Thyroid gland (tissue), 4 donors: Measurements from ENCODE around the gene TENT4A. TPM values are rescaled to one million over a fixed set of nuclear protein-coding genes. Genes with fewer than 3 reads are reported as not detected.

ENCODE experiments used
- DNase-seq, 2 donors: peaks; one replicate each; pipeline ENCODE4 v3.0.0-alpha.2; 2019
- H3K27ac ChIP-seq, 3 donors: fragments of 200-600 bp; sonication (generic); 1 replicate in 2 of 3; 2 replicates in 1 of 3; pipeline ENCODE4 v1.5.1; 2016 to 2019; ENCODE audit warnings: mild to moderate bottlenecking in 1 of 3, moderate library complexity in 1 of 3
- H3K27me3 ChIP-seq: fragments of 200-600 bp; sonication (generic); one replicate; pipeline ENCODE4 v1.5.1; 2019
- H3K36me3 ChIP-seq, 2 donors: fragments of 200-600 bp; sonication (generic); one replicate each; pipeline ENCODE4 v1.5.1; 2016 to 2019
- H3K4me1 ChIP-seq, 2 donors: fragments of 200-600 bp; sonication (generic); one replicate each; pipeline ENCODE4 v1.5.1; 2017 to 2019
- H3K4me3 ChIP-seq, 3 donors: fragments of 200-600 bp; sonication (generic); replicated peaks in 1 of 3; 1 replicate in 2 of 3; 2 replicates in 1 of 3; pipeline ENCODE4 v1.5.1; 2016; ENCODE audit warnings: mild to moderate bottlenecking in 1 of 3
- H3K9me3 ChIP-seq: fragments of 200-600 bp; sonication (generic); one replicate; pipeline ENCODE4 v1.5.1; 2017
- POLR2A ChIP-seq, 2 donors: fragments of 450-650 bp; IDR thresholded peaks; one replicate each; pipeline ENCODE4 v1.6.1; 2017; ENCODE audit warnings: antibody characterized with exemption in 2 of 2, mild to moderate bottlenecking in 2 of 2, moderate library complexity in 1 of 2
- WGBS, 2 donors: methylation state at CpG; one replicate each; pipeline ENCODE4 v1.1.5; 2017; 5-methylcytosine and 5-hydroxymethylcytosine counted together
- intact Hi-C: fragments of 100-400 bp; cut with DNase I; formaldehyde crosslinking; loops from one replicate; pipeline ENCODE4 v1.15.1; 2023
- total RNA-seq, 4 donors: library from RNA; depleted of rRNA; stranded (reverse); fragments of >200 nt; gene quantifications; one replicate each; pipeline ENCODE4 v1.2.3, GENCODE V29; 2016
- TF ChIP-seq, protein P1 (sequence below), 6 experiments: fragments of 200-600 bp in 3 of 6; fragments of 450-650 bp in 3 of 6; sonication (generic) in 3 of 6; IDR thresholded peaks; one replicate each; pipeline ENCODE4 v1.5.1; 2016 to 2019; ENCODE audit warnings: antibody characterized with exemption in 6 of 6, mild to moderate bottlenecking in 2 of 6, inconsistent platforms in 1 of 6, moderate library complexity in 1 of 6

Gene TENT4A
- total RNA-seq, 4 donors from 2014 or later, result 19.8 to 41.2 (median 29.4) TPM

DNA sequence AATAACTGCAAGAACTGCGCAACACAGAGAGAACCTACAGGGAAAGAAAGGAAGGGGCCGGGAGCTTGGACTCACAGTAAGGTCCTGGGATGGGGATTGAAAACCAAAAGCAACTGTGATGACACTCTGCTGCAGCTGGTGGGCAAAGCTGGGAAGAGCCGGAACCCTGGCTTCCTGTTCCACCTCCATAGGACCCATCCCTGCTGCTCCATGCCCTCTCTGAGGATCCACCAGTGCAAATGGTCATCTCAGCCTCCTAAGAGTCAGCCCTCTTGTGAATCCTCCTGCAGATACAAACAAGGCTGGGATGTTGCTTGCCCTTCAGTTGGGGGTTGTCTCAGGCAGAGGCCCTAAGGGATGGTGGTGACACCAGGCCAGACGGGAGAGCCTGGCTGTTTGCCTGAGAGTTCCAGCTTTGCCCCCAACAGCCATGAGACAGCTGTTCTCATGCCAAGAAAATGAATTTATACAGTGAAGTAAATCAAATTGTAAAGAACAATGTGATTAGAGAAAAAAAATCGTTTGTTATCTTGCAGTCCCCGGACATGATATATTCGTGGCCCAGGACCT is 90.8 kb downstream of the TENT4A start:
- H3K27ac ChIP-seq, result no peak overlapping the region
- H3K27me3 ChIP-seq, result no peaks in the 10 kb centered on the region
- no peaks in the 10 kb centered on the region for H3K36me3 ChIP-seq
- TF ChIP-seq, protein P1, sequence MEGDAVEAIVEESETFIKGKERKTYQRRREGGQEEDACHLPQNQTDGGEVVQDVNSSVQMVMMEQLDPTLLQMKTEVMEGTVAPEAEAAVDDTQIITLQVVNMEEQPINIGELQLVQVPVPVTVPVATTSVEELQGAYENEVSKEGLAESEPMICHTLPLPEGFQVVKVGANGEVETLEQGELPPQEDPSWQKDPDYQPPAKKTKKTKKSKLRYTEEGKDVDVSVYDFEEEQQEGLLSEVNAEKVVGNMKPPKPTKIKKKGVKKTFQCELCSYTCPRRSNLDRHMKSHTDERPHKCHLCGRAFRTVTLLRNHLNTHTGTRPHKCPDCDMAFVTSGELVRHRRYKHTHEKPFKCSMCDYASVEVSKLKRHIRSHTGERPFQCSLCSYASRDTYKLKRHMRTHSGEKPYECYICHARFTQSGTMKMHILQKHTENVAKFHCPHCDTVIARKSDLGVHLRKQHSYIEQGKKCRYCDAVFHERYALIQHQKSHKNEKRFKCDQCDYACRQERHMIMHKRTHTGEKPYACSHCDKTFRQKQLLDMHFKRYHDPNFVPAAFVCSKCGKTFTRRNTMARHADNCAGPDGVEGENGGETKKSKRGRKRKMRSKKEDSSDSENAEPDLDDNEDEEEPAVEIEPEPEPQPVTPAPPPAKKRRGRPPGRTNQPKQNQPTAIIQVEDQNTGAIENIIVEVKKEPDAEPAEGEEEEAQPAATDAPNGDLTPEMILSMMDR (IDR thresholded peaks at IDR 0.05), result no peak
- TF ChIP-seq POLR2A (IDR thresholded peaks at IDR 0.05), result no peak
- intact Hi-C loops, result no loop called here
- no peak overlapping the region for H3K4me3 ChIP-seq
- H3K9me3 ChIP-seq, result no peaks in the 10 kb centered on the region
- no peak for DNase-seq
- WGBS, 2 donors, result 73 to 74% methylated on average over 7 of the region's 7 CpGs
- no peaks in the 10 kb centered on the region for H3K4me1 ChIP-seq

DNA sequence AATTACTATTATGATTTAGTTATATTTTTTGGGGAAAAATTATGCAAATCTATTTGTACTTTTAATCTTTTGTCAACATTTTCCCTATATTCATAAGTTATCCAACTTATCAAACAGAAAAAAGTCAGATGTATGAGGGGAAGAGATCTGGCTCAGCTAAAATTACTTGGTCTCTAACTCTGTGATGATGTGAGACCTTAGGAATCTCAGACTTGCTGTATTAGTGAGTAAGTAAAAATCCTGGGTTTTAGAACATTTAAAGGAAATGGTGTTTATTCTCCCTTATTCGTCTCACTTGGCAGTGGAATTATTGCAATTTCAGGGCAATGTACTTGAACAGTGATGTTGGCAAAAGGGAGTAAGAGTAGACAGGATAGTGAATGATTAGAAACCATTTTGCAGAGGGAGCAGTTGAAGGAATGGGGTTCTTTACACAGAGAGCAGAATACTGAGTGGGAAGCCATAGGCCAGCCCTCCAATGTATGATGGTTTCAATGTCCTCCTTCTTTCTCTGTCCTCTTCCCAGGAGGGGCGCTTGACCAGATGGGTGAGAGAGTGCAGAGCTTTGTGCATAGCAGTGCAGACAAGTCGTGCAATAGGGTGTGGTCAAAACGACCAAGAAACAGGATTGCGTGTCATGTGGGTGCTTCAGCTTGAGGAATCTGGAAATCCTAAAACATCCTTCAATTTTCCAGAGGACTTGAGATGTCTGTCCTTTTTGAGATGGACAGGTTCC is 91.7 kb downstream of the TENT4A start:
- intact Hi-C loops, result no loop called here
- no peak for TF ChIP-seq POLR2A (IDR thresholded peaks at IDR 0.05)
- TF ChIP-seq, protein P1 (IDR thresholded peaks at IDR 0.05), result no peak
- WGBS, 2 donors, result 62 to 66% methylated on average over 5 of the region's 5 CpGs

DNA sequence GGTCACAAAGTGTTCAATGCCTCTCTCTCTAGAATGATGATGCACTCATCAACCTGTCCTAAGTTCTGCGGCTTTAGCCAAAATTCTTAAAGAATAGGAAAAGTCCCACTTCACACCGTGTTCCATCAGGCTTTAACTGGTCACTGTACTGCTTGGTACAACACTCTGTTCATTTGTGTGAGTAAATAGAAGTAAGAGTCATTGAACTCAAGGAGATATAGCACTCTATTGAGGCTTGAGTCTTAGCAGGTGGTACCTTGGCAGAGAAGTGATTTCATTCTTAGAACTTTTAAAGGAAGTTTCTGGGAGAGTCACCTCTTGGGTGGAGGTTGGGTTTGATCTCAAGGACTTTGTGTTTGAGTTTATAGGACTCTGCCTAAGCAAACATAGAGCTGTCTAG is 92.6 kb downstream of the TENT4A start:
- no peaks in the 10 kb centered on the region for H3K4me1 ChIP-seq
- no peak overlapping the region for H3K27ac ChIP-seq
- no peak overlapping the region for H3K4me3 ChIP-seq
- no peak for DNase-seq
- TF ChIP-seq POLR2A (IDR thresholded peaks at IDR 0.05), result no peak
- TF ChIP-seq, protein P1 (IDR thresholded peaks at IDR 0.05), result no peak
- no peaks in the 10 kb centered on the region for H3K27me3 ChIP-seq
- WGBS, 2 donors, result 90 to 94% methylated on average over 2 of the region's 2 CpGs
- intact Hi-C loops, result no loop called here
- H3K36me3 ChIP-seq, result no peaks in the 10 kb centered on the region
- no peaks in the 10 kb centered on the region for H3K9me3 ChIP-seq

More for the DNA sequence above, 91.7 kb downstream of the TENT4A start:
- Histone ChIP-seq H3K9me3 (no peaks in the 10 kb centered on the region), H3K4me3 (no peak overlapping the region), H3K27me3 (no peaks in the 10 kb centered on the region), H3K36me3 (no peaks in the 10 kb centered on the region), H3K4me1 (no peaks in the 10 kb centered on the region), H3K27ac (no peak overlapping the region)
- DNase-seq, result no peak

Other genes starting within 250 kb of the TENT4A start
- 10 to 100 TPM; 34.1 to 49.6 (median 41.9) TPM for gene NSUN2, start 80.4 kb upstream of the TENT4A start, total RNA-seq
- 1 to 10 TPM; 3.0 to 7.5 (median 5.0) TPM for gene SRD5A1, start 80.0 kb upstream of the TENT4A start, total RNA-seq